Measurements from ENCODE around the gene YWHAE. TPM values are rescaled to one million over a fixed set of nuclear protein-coding genes. Genes with fewer than 3 reads are reported as not detected.

Gene YWHAE
- total and polyA plus RNA-seq, 2 experiments from 2014 or later = 339 to 566 TPM

- Histone ChIP-seq H2AFZ (no peak overlapping the region), H3K27ac (no peak overlapping the region), H3K9me3 (ENCODE audit: low read depth) (no peaks in the 10 kb centered on the region), H3K36me3 (replicated peaks; ENCODE audit: insufficient read depth, low read depth) (no peaks in the 10 kb centered on the region), H3K27me3 (no peaks in the 10 kb centered on the region), H4K20me1 (ENCODE audit: insufficient read depth, poor library complexity, severe bottlenecking) (no peaks in the 10 kb centered on the region), H3K4me1 (ENCODE audit: insufficient read depth) (no peaks in the 10 kb centered on the region), H3K4me2 (peak overlapping the region; percentile 54), H3K4me3 (no peak overlapping the region), H3K79me2 (no peaks in the 10 kb centered on the region), H3K9me2 (replicated peaks; ENCODE audit: insufficient read depth) (no peaks in the 10 kb centered on the region)
- TF ChIP-seq CTCF (IDR thresholded peaks at IDR 0.05; ENCODE audit: poor library complexity) (no peak), EZH2 (IDR thresholded peaks at IDR 0.05; ENCODE audit: borderline replicate concordance) (no peak), EZH2phosphoT487 (IDR thresholded peaks at IDR 0.05; ENCODE audit: low read depth, severe bottlenecking, unreplicated experiment) (no peak)
- peak; percentile 64 for DNase-seq (ENCODE audit: low spot score)
- 19% methylated on average over 24 of the region's 24 CpGs for WGBS (ENCODE audit: low lambda C conversion rate, missing lambda C conversion rate)
Observed at GRCh38 chr17:1298606-1299005, 101.4 kb downstream of the YWHAE start.

Small RNAs within 50 kb of the gene (small RNA-seq; reads per million reads assigned to genes)
- 0.09 reads per million for gene AC032044.2

Other genes starting within 250 kb of the YWHAE start
- gene ABR, start 220.2 kb downstream of the YWHAE start, total RNA-seq = 51.5 and 130 TPM in 2 replicates
- 26.8 and 29.5 TPM in 2 replicates for gene ABR, start 220.2 kb downstream of the YWHAE start, polyA plus RNA-seq
- gene BHLHA9, start 129.8 kb downstream of the YWHAE start, total RNA-seq = not detected in 2 replicates
- not detected in 2 replicates for gene BHLHA9, start 129.8 kb downstream of the YWHAE start, polyA plus RNA-seq
- 0.08 TPM in 1 of 2 replicates, not detected in the other for gene TRARG1, start 120.6 kb downstream of the YWHAE start, total RNA-seq
- not detected in 2 replicates for gene TRARG1, start 120.6 kb downstream of the YWHAE start, polyA plus RNA-seq
- gene CRK, start 56.0 kb upstream of the YWHAE start, total RNA-seq = 66.7 and 72.1 TPM in 2 replicates
- 66.5 and 69.2 TPM in 2 replicates for gene CRK, start 56.0 kb upstream of the YWHAE start, polyA plus RNA-seq
- gene MYO1C, start 92.5 kb upstream of the YWHAE start, total RNA-seq = 74.4 and 76.8 TPM in 2 replicates
- 85.3 and 92.3 TPM in 2 replicates for gene MYO1C, start 92.5 kb upstream of the YWHAE start, polyA plus RNA-seq
- 34.7 and 48.4 TPM in 2 replicates for gene INPP5K, start 116.4 kb upstream of the YWHAE start, total RNA-seq
- gene INPP5K, start 116.4 kb upstream of the YWHAE start, polyA plus RNA-seq = 33.5 and 40.4 TPM in 2 replicates
- 25.4 and 26.8 TPM in 2 replicates for gene PITPNA, start 162.6 kb upstream of the YWHAE start, total RNA-seq
- gene PITPNA, start 162.6 kb upstream of the YWHAE start, polyA plus RNA-seq = 55.0 and 58.0 TPM in 2 replicates
- 6.0 and 6.1 TPM in 2 replicates for gene SLC43A2, start 228.6 kb upstream of the YWHAE start, total RNA-seq
- 9.8 and 10.2 TPM in 2 replicates for gene SLC43A2, start 228.6 kb upstream of the YWHAE start, polyA plus RNA-seq
- gene SCARF1, start 245.5 kb upstream of the YWHAE start, total RNA-seq = 0.93 and 1.2 TPM in 2 replicates
- 1.0 and 2.0 TPM in 2 replicates for gene SCARF1, start 245.5 kb upstream of the YWHAE start, polyA plus RNA-seq
- gene RILP, start 249.6 kb upstream of the YWHAE start, total RNA-seq = 10.3 and 13.7 TPM in 2 replicates
- 9.9 and 11.1 TPM in 2 replicates for gene RILP, start 249.6 kb upstream of the YWHAE start, polyA plus RNA-seq